NB4 (cell line): ENCODE data around the gene AIDA.

Experiments
- DNase-seq: peaks from one replicate; pipeline ENCODE4 v3.0.0; 2010; ENCODE audit warnings: low read depth
- H3K4me3 ChIP-seq: one replicate; pipeline ENCODE4 v1.5.1; 2011; ENCODE audit warnings: mild to moderate bottlenecking, low read depth, low read length, moderate library complexity
- CTCF ChIP-seq: IDR thresholded peaks from one replicate; pipeline ENCODE4 v1.5.1; 2012; ENCODE audit warnings: low read depth, low read length
- MAX ChIP-seq: IDR thresholded peaks from 2 replicates; pipeline ENCODE4 v1.6.1; 2011; ENCODE audit warnings: low read depth, low read length
- MYC ChIP-seq: IDR thresholded peaks from 2 replicates; pipeline ENCODE4 v1.6.1; 2011; ENCODE audit warnings: low read depth, low read length
- POLR2A ChIP-seq: IDR thresholded peaks from 2 replicates; pipeline ENCODE4 v1.6.1; 2011; ENCODE audit warnings: mild to moderate bottlenecking; ENCODE audit not compliant: insufficient read length; ENCODE audit errors: extremely low read depth

The AIDA gene

GRCh38 chr1:222654849-222655248 is 57.4 kb downstream of the AIDA start:
- TF ChIP-seq MYC (peak; percentile 67), MAX (peak; percentile 55; the same call in 1 of the 2 replicates), POLR2A (no peak), CTCF (no peak)
- peak; percentile 93 for DNase-seq
- peak overlapping the region; percentile 46 for H3K4me3 ChIP-seq

GRCh38 chr1:222653178-222653827 is 59.0 kb downstream of the AIDA start:
- peak; percentile 56 for DNase-seq
- no peak overlapping the region for H3K4me3 ChIP-seq
- TF ChIP-seq CTCF (no peak), POLR2A (no peak), MAX (no peak), MYC (no peak)

GRCh38 chr1:222652676-222653075 is 59.6 kb downstream of the AIDA start:
- no peak overlapping the region for H3K4me3 ChIP-seq
- peak; percentile 8 for DNase-seq
- no peak for TF ChIP-seq POLR2A
- TF ChIP-seq CTCF, result no peak
- TF ChIP-seq MYC, result no peak
- TF ChIP-seq MAX, result no peak

- no peak for TF ChIP-seq CTCF
- no peak for DNase-seq
Observed at GRCh38 chr1:222644636-222644980, 67.7 kb downstream of the AIDA start.

DNA sequence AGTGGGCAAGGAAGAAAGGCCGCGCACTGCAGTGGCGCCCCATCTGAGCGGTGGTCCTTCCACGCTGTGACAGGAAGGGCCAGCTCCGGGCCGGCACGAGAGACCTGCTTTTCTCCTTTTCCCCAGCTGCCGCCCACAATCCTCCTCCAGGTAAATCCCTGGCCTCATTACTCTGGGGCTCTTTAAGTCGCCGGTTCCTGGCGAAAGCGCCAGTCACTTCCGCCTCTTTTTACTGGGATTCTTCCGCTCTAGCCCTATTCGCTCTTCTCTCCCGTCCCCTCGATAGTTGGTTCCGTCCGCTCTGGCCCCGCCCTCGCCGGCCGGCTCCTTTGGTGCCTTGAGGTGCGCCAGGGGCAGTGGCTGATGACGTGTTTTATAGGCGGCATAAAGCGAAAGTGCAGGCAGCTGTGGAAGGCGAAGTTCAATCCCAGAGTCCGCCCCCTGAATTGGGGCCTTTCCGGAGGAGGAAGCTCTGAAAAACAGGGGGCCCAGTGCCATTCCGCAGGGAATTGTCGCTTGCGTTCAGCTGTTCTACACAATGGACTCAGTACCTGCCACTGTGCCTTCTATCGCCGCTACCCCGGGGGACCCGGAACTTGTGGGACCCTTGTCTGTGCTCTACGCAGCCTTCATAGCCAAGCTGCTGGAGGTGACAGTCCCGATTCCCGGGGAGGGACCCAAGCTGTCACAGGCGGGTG is 68.2 kb downstream of the AIDA start:
- TF ChIP-seq MAX (peak; percentile 35), POLR2A (peak; percentile 84), MYC (no peak; the same call in none of the 2 replicates), CTCF (no peak)
- peak; percentile 99 for DNase-seq
- H3K4me3 ChIP-seq, result peak overlapping the region; percentile 90

More at GRCh38 chr1:222644636-222644980, 67.7 kb downstream of the AIDA start:
- peak overlapping the region; percentile 90 for H3K4me3 ChIP-seq

GRCh38 chr1:222643606-222643937 is 68.7 kb downstream of the AIDA start:
- TF ChIP-seq MAX (no peak), CTCF (no peak), POLR2A (no peak), MYC (peak; percentile 16; the same call in 1 of the 2 replicates)
- DNase-seq, result no peak
- peak overlapping the region; percentile 90 for H3K4me3 ChIP-seq
